K562 (cell line): ENCODE data around the gene RNASEH2C. TPM values are rescaled to one million over a fixed set of nuclear protein-coding genes. Genes with fewer than 3 reads are reported as not detected.

Source experiments
- BRF1 ChIP-seq: IDR thresholded peaks from 3 replicates; pipeline ENCODE4 v1.6.1; 2011; ENCODE audit warnings: borderline replicate concordance, mild to moderate bottlenecking; ENCODE audit not compliant: insufficient read length; ENCODE audit errors: extremely low read depth
- ELF2 ChIP-seq: fragments of 250-450 bp; sonication (Bioruptor Pico); IDR thresholded peaks from 2 replicates; pipeline ENCODE4 v1.5.0; 2021; ENCODE audit warnings: mild to moderate bottlenecking
- ELK3 ChIP-seq: fragments of 450-650 bp; formaldehyde crosslinking; IDR thresholded peaks from 2 replicates; pipeline ENCODE4 v1.4.0; 2020; ENCODE audit warnings: mild to moderate bottlenecking
- JUND ChIP-seq, 2 experiments: IDR thresholded peaks; 2 replicates in 1 of 2; 3 replicates in 1 of 2; pipeline ENCODE4 v1.6.1; 2011; ENCODE audit warnings: borderline replicate concordance in 2 of 2, low read depth in 2 of 2, low read length in 2 of 2, improper control_type of control experiment in 1 of 2, missing biosample characterization in 1 of 2, missing genetic modification characterization in 1 of 2, missing genetic modification reagents in 1 of 2
- NR4A1 ChIP-seq, 2 experiments: fragments of 250-450 bp in 1 of 2; fragments of 450-650 bp in 1 of 2; sonication (Bioruptor Pico) in 1 of 2; IDR thresholded peaks; 2 replicates each; pipeline versions ENCODE4 v1.4.0 to v1.6.1; 2016 to 2020; ENCODE audit warnings: mild to moderate bottlenecking in 2 of 2, missing compliant biosample characterization in 1 of 2, missing genetic modification characterization in 1 of 2, moderate library complexity in 1 of 2
- PCBP1 ChIP-seq: fragments of 200-400 bp; formaldehyde crosslinking; IDR thresholded peaks from 2 replicates; pipeline ENCODE4 v1.6.1; 2018; ENCODE audit warnings: mild to moderate bottlenecking, low read depth, low read length; ENCODE audit not compliant: poor library complexity, severe bottlenecking
- POLR2H ChIP-seq: IDR thresholded peaks from 2 replicates; pipeline ENCODE4 v1.6.1; 2016; ENCODE audit warnings: missing genetic modification characterization, low read depth, mild to moderate bottlenecking, control low read depth, missing compliant biosample characterization, moderate library complexity
- PTRF ChIP-seq: fragments of 450-650 bp; IDR thresholded peaks from 2 replicates; pipeline ENCODE4 v1.6.1; 2016; ENCODE audit warnings: mild to moderate bottlenecking, missing genetic modification characterization, missing compliant biosample characterization
- RBM39 ChIP-seq: fragments of 200-400 bp; formaldehyde crosslinking; optimal IDR thresholded peaks from 2 replicates; pipeline ENCODE3; 2018; ENCODE audit warnings: low read depth, low read length
- TAF1 ChIP-seq: IDR thresholded peaks from 2 replicates; pipeline ENCODE4 v1.6.1; 2011; ENCODE audit warnings: mild to moderate bottlenecking, low read length, moderate library complexity; ENCODE audit not compliant: insufficient read depth, control insufficient read depth, severe bottlenecking; ENCODE audit errors: extremely low read depth
- TCF3 ChIP-seq: sonication (generic); formaldehyde crosslinking; IDR thresholded peaks from 2 replicates; pipeline ENCODE4 v1.4.0; 2020; ENCODE audit warnings: mild to moderate bottlenecking, missing genetic modification reagents
- ZBTB2 ChIP-seq: fragments of 450-650 bp; IDR thresholded peaks from 2 replicates; pipeline ENCODE4 v1.6.1; 2016; ENCODE audit warnings: antibody characterized with exemption
- ZNF134 ChIP-seq: fragments of 250-450 bp; sonication (Bioruptor Pico); conservative IDR thresholded peaks from 2 replicates; pipeline ENCODE4 v1.4.0; 2020
- ZNF318 ChIP-seq, 2 experiments: fragments of 450-650 bp; IDR thresholded peaks; 2 replicates each; pipeline ENCODE4 v1.6.1; 2016; ENCODE audit warnings: mild to moderate bottlenecking in 2 of 2, borderline replicate concordance in 1 of 2, low read depth in 1 of 2, moderate library complexity in 1 of 2
- ZNF707 ChIP-seq: fragments of 250-450 bp; sonication (Bioruptor Pico); conservative IDR thresholded peaks from 2 replicates; pipeline ENCODE4 v1.8.0; 2022; ENCODE audit warnings: inconsistent platforms, mild to moderate bottlenecking, moderate library complexity
- polyA plus RNA-seq, 8 experiments: library from polyadenylated mRNA; depleted of rRNA in 4 of 8; stranded (reverse) in 5 of 8; unstranded in 3 of 8; fragments of >200 nt; fragmentation: Nextera tagmentation in 2 of 8; fragmentation: Illumina TruSeq in 1 of 8; extraction: Ambion mirVana in 2 of 8; extraction: Trizol in 1 of 8; gene quantifications; 2 replicates each; pipeline versions ENCODE4 v1.2.1 to v1.2.3, GENCODE V29; 2011 to 2014; ENCODE audit warnings: inconsistent platforms in 1 of 8, missing spikeins in 1 of 8
- total RNA-seq, 7 experiments: library from RNA; depleted of rRNA in 6 of 7; stranded (reverse); fragments of >200 nt in 6 of 7; fragmentation: Illumina TruSeq in 2 of 7; extraction: Trizol in 2 of 7; gene quantifications; 2 replicates each; pipeline versions ENCODE4 v1.2.1 to v1.2.3, GENCODE V29; 2011 to 2021; ENCODE audit warnings: low replicate concordance in 1 of 7

RNASEH2C gene
- total and polyA plus RNA-seq, 9 of the 15 experiments (the other 6 are each of a cell fraction or from before 2014, with no cell fraction given): 5.4 to 78.2 (median 15.6) TPM

- no peak for TF ChIP-seq ZNF134 (CRISPR knock-in tag)
- TF ChIP-seq ELF2 (CRISPR knock-in tag): peak; percentile 82
- no peak for TF ChIP-seq NR4A1 (CRISPR knock-in tag; IDR thresholded peaks at IDR 0.05)
- peak; percentile 86 for TF ChIP-seq NR4A1 (tag; IDR thresholded peaks at IDR 0.05)
- peak; percentile 55 for TF ChIP-seq TAF1
- TF ChIP-seq RBM39: peak; percentile 17
- TF ChIP-seq POLR2H (tag): peak; percentile 80
- TF ChIP-seq ZBTB2: no peak
- TF ChIP-seq ZNF318 (IDR thresholded peaks at IDR 0.05; ENCODE audit: borderline replicate concordance in 1 of 2, low read depth in 1 of 2): no peak
- no peak for TF ChIP-seq BRF1
- peak; percentile 91 for TF ChIP-seq PCBP1
- TF ChIP-seq PTRF (tag): no peak
- no peak for TF ChIP-seq ZNF707 (CRISPR knock-in tag)
- no peak for TF ChIP-seq ELK3 (CRISPR knock-in tag)
- TF ChIP-seq JUND (IDR thresholded peaks at IDR 0.05; ENCODE audit: borderline replicate concordance, low read depth, low read length): peak; percentile 26; the same call in 1 of the 2 replicates
- TF ChIP-seq JUND (tag; IDR thresholded peaks at IDR 0.05; ENCODE audit: borderline replicate concordance, low read depth, low read length): no peak; the same call in 2 of the 3 replicates
- TF ChIP-seq TCF3 (CRISPR knock-in tag): no peak
Observed at GRCh38 chr11:65720211-65720934, at the start of gene RNASEH2C (continued).
